A673 (cell line): ENCODE results near the gene SLC38A9.

ENCODE experiments used
- CTCF ChIP-seq: fragments of 300-800, 200-600 bp; sonication (generic); conservative IDR thresholded peaks from 2 replicates; pipeline ENCODE4 v1.5.1; 2017; ENCODE audit warnings: low read depth, mild to moderate bottlenecking, antibody characterized with exemption, low read length, moderate library complexity, mixed read lengths
- EZH2 ChIP-seq: fragments of 200-600 bp; sonication (generic); IDR thresholded peaks from 2 replicates; pipeline ENCODE4 v1.6.1; 2017; ENCODE audit warnings: borderline replicate concordance, low read depth, mild to moderate bottlenecking, mixed read lengths, antibody characterized with exemption, low read length; ENCODE audit not compliant: poor library complexity, severe bottlenecking

GRCh38 chr5:55758231-55758630 is 46.1 kb upstream of the SLC38A9 start:
- TF ChIP-seq CTCF (no peak), EZH2 (no peak)
